ENCODE measurements around the gene MEF2D. TPM values are rescaled to one million over a fixed set of nuclear protein-coding genes. Genes with fewer than 3 reads are reported as not detected.

Gene MEF2D
- total and polyA plus RNA-seq, 2 experiments from 2014 or later: 23.6 to 34.1 TPM

DNA sequence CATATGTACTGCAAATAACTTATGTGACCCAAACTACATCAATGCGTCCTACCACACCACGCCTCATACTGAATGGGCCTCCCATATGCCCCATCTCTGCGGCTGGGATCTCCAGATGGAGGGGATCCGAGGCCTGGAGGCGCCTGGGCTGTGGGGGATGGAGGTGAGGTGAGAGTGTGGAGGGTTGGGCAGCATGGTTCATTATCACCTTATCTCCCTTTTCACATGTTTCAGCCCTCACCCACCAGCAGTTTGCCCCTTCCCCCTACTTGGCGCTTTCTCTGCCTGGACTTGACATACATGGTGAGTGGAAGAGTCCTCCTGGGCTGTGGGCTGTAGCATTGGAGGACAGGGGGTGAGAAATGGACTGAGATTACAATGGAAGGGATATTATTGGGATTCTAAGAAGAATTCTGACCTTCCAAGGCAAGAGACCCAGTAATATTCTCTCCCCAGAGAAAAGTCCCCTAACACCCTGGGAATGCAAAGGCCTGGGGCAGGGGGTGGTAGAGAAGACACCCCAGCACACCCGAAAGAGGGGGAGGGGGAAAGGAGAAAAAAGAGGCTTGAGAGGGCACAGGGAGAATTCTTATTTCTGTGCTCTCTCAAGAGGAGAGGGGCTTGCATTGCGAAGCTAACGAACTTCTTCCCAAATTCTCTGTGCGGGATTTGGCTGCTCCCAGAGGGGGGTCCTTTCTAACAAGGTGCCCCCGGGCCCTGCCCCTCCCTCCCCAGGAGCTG lies 61.4 kb downstream of the MEF2D start:
- Histone ChIP-seq H3K36me3 (ENCODE audit: low read depth) (no peaks in the 10 kb centered on the region), H3K9me3 (ENCODE audit: low read depth) (no peaks in the 10 kb centered on the region), H3F3A (ENCODE audit: insufficient read depth) (no peaks in the 10 kb centered on the region), H3K27me3 (replicated peaks; ENCODE audit: insufficient read depth) (peaks cover 100% of the 10 kb centered on the region), H3K79me2 (ENCODE audit: insufficient read depth) (no peaks in the 10 kb centered on the region), H3K9ac (no peak overlapping the region), H3K4me2 (ENCODE audit: unreplicated experiment) (no peak overlapping the region), H4K20me1 (ENCODE audit: insufficient read depth) (no peaks in the 10 kb centered on the region), H3K4me1 (ENCODE audit: insufficient read depth) (no peaks in the 10 kb centered on the region), H3K9me2 (ENCODE audit: insufficient read depth) (no peaks in the 10 kb centered on the region), H2AFZ (no peak overlapping the region), H3K4me3 (no peak overlapping the region), H3K27ac (no peak overlapping the region)
- WGBS, 2 experiments (ENCODE audit: low coverage in 1 of 2, low lambda C conversion rate in 2 of 2, missing lambda C conversion rate in 2 of 2): 11% methylated on average over 11 of the region's 11 CpGs
- no peak for DNase-seq
- in situ Hi-C loops (cut with MboI): no loop called here
- TF ChIP-seq EZH2phosphoT487 (IDR thresholded peaks at IDR 0.05; ENCODE audit: insufficient read depth, low read depth) (no peak), EZH2 (IDR thresholded peaks at IDR 0.05; ENCODE audit: insufficient read depth, poor library complexity, severe bottlenecking) (peak; percentile 4)

DNA sequence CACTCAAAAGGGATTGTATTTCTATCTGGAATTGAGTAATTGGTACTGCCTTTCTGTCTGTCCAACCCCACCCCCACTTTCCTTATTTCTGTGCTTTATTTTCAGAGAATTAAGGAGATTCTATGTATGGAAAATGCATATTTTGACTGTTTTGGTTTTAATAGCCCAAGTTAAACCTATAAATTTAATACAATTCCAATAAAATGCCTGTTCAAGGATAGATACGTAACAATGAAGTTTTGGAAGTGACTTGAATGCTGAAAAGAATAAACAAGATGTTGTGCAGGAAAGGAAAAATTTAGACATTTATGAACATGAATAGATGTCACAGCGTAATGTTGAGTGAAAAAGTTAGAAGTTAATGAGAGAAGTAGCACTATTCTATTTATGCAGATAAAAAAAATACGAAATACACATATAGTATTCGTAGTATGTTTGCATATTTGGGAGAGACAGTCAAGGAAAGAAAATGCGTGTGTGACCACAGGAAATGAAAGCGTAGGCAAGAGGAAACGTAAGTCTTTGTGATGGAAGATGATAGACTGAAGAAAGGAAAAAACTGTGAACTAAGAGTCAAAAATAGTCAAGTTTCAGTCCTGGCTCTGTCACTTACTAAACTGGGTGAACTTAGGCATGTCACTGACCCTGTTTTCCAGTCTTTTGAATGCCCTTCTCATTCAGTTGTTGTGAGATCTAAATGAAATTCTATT lies 62.1 kb downstream of the MEF2D start:
- Histone ChIP-seq H3K9me2 (ENCODE audit: insufficient read depth) (no peaks in the 10 kb centered on the region), H3K9me3 (ENCODE audit: low read depth) (no peaks in the 10 kb centered on the region), H3K27me3 (replicated peaks; ENCODE audit: insufficient read depth) (peaks cover 100% of the 10 kb centered on the region), H3K36me3 (ENCODE audit: low read depth) (no peaks in the 10 kb centered on the region), H3F3A (ENCODE audit: insufficient read depth) (no peaks in the 10 kb centered on the region), H3K4me1 (ENCODE audit: insufficient read depth) (no peaks in the 10 kb centered on the region), H3K27ac (no peak overlapping the region), H3K9ac (no peak overlapping the region), H4K20me1 (ENCODE audit: insufficient read depth) (no peaks in the 10 kb centered on the region), H3K79me2 (ENCODE audit: insufficient read depth) (no peaks in the 10 kb centered on the region), H3K4me3 (no peak overlapping the region), H2AFZ (no peak overlapping the region), H3K4me2 (ENCODE audit: unreplicated experiment) (no peak overlapping the region)
- TF ChIP-seq EZH2phosphoT487 (IDR thresholded peaks at IDR 0.05; ENCODE audit: insufficient read depth, low read depth) (no peak), EZH2 (IDR thresholded peaks at IDR 0.05; ENCODE audit: insufficient read depth, poor library complexity, severe bottlenecking) (no peak)
- DNase-seq: peak; percentile 35
- whole genome bisulfite sequencing, 2 experiments (ENCODE audit: low coverage in 1 of 2, low lambda C conversion rate in 2 of 2, missing lambda C conversion rate in 2 of 2): 21% methylated on average over 7 of the region's 7 CpGs
- in situ Hi-C loops (cut with MboI): no loop called here

DNA sequence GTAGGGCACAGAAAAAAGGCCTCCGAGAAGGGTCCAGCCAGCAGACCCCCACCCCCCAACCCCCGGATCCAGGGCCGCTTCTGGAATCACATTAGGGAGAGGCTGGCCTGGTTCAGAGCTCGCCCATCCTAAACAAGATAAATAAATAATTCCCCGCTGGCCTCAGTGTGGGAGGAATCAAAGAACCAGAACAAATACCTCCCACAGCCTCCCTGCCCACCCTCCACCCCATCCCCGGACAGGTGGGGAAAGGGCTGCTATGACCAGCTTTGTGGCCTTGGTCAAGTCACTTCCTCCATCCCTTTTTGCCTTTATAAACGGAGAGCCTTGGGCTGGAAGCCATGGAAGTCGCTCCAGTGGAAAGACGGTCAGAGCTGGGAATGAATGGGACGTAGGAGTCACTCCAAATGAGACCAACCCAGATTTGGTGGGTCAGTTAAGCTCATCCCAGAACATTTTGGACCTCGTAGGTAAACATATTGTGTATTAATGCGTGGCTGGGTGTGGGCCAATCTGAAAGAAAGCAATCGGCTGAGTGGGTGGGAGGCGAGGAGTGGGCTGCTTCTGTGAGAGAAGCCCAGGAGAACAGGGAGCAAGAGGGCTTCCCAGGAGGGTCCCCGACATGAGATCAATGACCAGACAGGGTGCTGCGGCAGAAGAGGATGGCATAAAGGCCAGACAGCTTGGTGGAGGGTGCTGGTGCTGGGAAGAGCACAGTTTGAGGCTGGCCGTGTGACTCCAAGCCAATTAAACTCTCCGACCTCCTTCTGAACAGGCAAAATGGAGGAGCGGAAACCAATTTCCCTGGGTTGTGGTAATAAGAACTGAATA lies 63.3 kb downstream of the MEF2D start:
- no peak for TF ChIP-seq EZH2phosphoT487 (IDR thresholded peaks at IDR 0.05; ENCODE audit: insufficient read depth, low read depth)
- no peak for TF ChIP-seq EZH2 (IDR thresholded peaks at IDR 0.05; ENCODE audit: insufficient read depth, poor library complexity, severe bottlenecking)
- Histone ChIP-seq H3F3A (ENCODE audit: insufficient read depth) (no peaks in the 10 kb centered on the region), H3K9me2 (ENCODE audit: insufficient read depth) (no peaks in the 10 kb centered on the region), H3K4me1 (ENCODE audit: insufficient read depth) (no peaks in the 10 kb centered on the region), H4K20me1 (ENCODE audit: insufficient read depth) (no peaks in the 10 kb centered on the region), H3K27ac (no peak overlapping the region), H3K4me3 (no peak overlapping the region), H3K9ac (no peak overlapping the region), H3K9me3 (ENCODE audit: low read depth) (no peaks in the 10 kb centered on the region), H3K27me3 (replicated peaks; ENCODE audit: insufficient read depth) (peaks cover 100% of the 10 kb centered on the region), H2AFZ (no peak overlapping the region), H3K4me2 (ENCODE audit: unreplicated experiment) (no peak overlapping the region), H3K36me3 (ENCODE audit: low read depth) (no peaks in the 10 kb centered on the region), H3K79me2 (ENCODE audit: insufficient read depth) (no peaks in the 10 kb centered on the region)
- DNase-seq: no peak
- in situ Hi-C loops (cut with MboI): no loop called here
- WGBS, 2 experiments (ENCODE audit: low coverage in 1 of 2, low lambda C conversion rate in 2 of 2, missing lambda C conversion rate in 2 of 2): 20 to 23% methylated on average over 17 to 19 of the region's 19 CpGs
